SK-N-SH (cell line): ENCODE results near the gene GOLGA5. TPM values are rescaled to one million over a fixed set of nuclear protein-coding genes. Genes with fewer than 3 reads are reported as not detected.

Source experiments
- CTCF ChIA-PET: fragments of 300-600, 350-600 bp; formaldehyde crosslinking; extraction: SDS; loops from one replicate; lab custom pipeline; 2021; lab: Yijun Ruan, JAX
- POLR2A ChIA-PET: fragments of 350-600 bp; sonication (Branson Sonifier 250); formaldehyde crosslinking; extraction: SDS; loops from one replicate; lab custom pipeline; 2020; ENCODE audit warnings: antibody characterized with exemption, inconsistent platforms; lab: Yijun Ruan, JAX
- DNase-seq: peaks from one replicate; pipeline ENCODE4 v3.0.0; 2012
- H2AFZ ChIP-seq: fragments of 200-600 bp; sonication (generic); 2 replicates; pipeline ENCODE4 v1.8.1; 2016; ENCODE audit warnings: antibody characterized with exemption, mild to moderate bottlenecking, low read depth
- H3F3A ChIP-seq: fragments of 200-600 bp; sonication (generic); replicated peaks from 2 replicates; pipeline ENCODE3; 2016; ENCODE audit warnings: antibody characterized with exemption, mild to moderate bottlenecking; ENCODE audit not compliant: insufficient read depth
- H3K27ac ChIP-seq, 2 experiments: fragments of 200-500 bp in 1 of 2; fragments of 200-600 bp in 1 of 2; sonication (Bioruptor generic) in 1 of 2; sonication (generic), shearing (Covaris generic) in 1 of 2; 2 replicates each; pipeline versions ENCODE4 v1.5.1 to v1.6.1; 2014 to 2016; ENCODE audit warnings: low read depth in 2 of 2, inconsistent platforms in 1 of 2, low read length in 1 of 2, mild to moderate bottlenecking in 1 of 2, mixed read lengths in 1 of 2
- H3K27me3 ChIP-seq: fragments of 200-600 bp; sonication (generic), shearing (Covaris generic); 2 replicates; pipeline ENCODE4 v1.6.1; 2016; ENCODE audit warnings: mixed run types; ENCODE audit not compliant: insufficient read depth
- H3K36me3 ChIP-seq, 2 experiments: fragments of 200-500 bp in 1 of 2; fragments of 200-600 bp in 1 of 2; sonication (Bioruptor generic) in 1 of 2; sonication (generic) in 1 of 2; replicated peaks in 1 of 2; 2 replicates each; pipeline versions ENCODE3 to v1.5.1; 2014 to 2016; ENCODE audit warnings: low read length in 1 of 2, mild to moderate bottlenecking in 1 of 2; ENCODE audit not compliant: insufficient read depth in 2 of 2, control insufficient read depth in 1 of 2
- H3K4me1 ChIP-seq, 2 experiments: fragments of 200-500 bp in 1 of 2; fragments of 200-600 bp in 1 of 2; sonication (Bioruptor generic) in 1 of 2; sonication (generic), shearing (Covaris generic) in 1 of 2; 2 replicates each; pipeline versions ENCODE4 v1.5.1 to v1.6.1; 2014 to 2016; ENCODE audit warnings: low read depth in 1 of 2, low read length in 1 of 2, mixed run types in 1 of 2; ENCODE audit not compliant: insufficient read depth in 2 of 2, control insufficient read depth in 1 of 2
- H3K4me2 ChIP-seq: fragments of 200-600 bp; sonication (generic), shearing (Covaris generic); 2 replicates; pipeline ENCODE4 v1.6.1; 2017; ENCODE audit warnings: mixed run types
- H3K4me3 ChIP-seq, 2 experiments: fragments of 200-500 bp in 1 of 2; fragments of 200-600 bp in 1 of 2; sonication (Bioruptor generic) in 1 of 2; sonication (generic), shearing (Covaris generic) in 1 of 2; 2 replicates each; pipeline versions ENCODE4 v1.5.1 to v1.8.1; 2014 to 2016; ENCODE audit warnings: low read depth in 2 of 2, inconsistent platforms in 1 of 2, low read length in 1 of 2, mild to moderate bottlenecking in 1 of 2, mixed read lengths in 1 of 2, moderate library complexity in 1 of 2
- H3K79me2 ChIP-seq: fragments of 200-600 bp; sonication (generic); 2 replicates; pipeline ENCODE4 v1.8.1; 2017; ENCODE audit warnings: mild to moderate bottlenecking; ENCODE audit not compliant: insufficient read depth
- H3K9ac ChIP-seq: fragments of 200-600 bp; sonication (generic); 2 replicates; pipeline ENCODE4 v1.6.1; 2017; ENCODE audit warnings: mixed run types
- H3K9me2 ChIP-seq: fragments of 200-600 bp; sonication (generic); 2 replicates; pipeline ENCODE4 v1.6.1; 2017; ENCODE audit warnings: mixed run types
- H3K9me3 ChIP-seq: fragments of 200-600 bp; sonication (generic); 2 replicates; pipeline ENCODE4 v1.6.1; 2017; ENCODE audit warnings: mixed run types, mild to moderate bottlenecking, moderate library complexity
- H4K20me1 ChIP-seq: fragments of 200-600 bp; sonication (generic); 2 replicates; pipeline ENCODE4 v1.6.1; 2017; ENCODE audit warnings: mild to moderate bottlenecking, mixed run types; ENCODE audit not compliant: insufficient read depth
- ELF1 ChIP-seq: IDR thresholded peaks from 2 replicates; pipeline ENCODE4 v1.4.0; 2012
- EP300 ChIP-seq, 2 experiments: IDR thresholded peaks; 2 replicates each; pipeline versions ENCODE4 v1.4.0 to v1.6.1; 2012; ENCODE audit warnings: borderline replicate concordance in 1 of 2, low read depth in 1 of 2, low read length in 1 of 2
- EZH2phosphoT487 ChIP-seq: fragments of 200-600 bp; sonication (generic); IDR thresholded peaks from 2 replicates; pipeline ENCODE4 v1.6.1; 2017; ENCODE audit warnings: low read depth, mixed run types, mild to moderate bottlenecking, antibody characterized with exemption, moderate library complexity, borderline replicate concordance
- FOSL2 ChIP-seq: IDR thresholded peaks from 2 replicates; pipeline ENCODE4 v1.4.0; 2012; ENCODE audit warnings: low read depth, mild to moderate bottlenecking, moderate library complexity, borderline replicate concordance
- FOXJ3 ChIP-seq: sonication (generic); formaldehyde crosslinking; IDR thresholded peaks from 2 replicates; pipeline ENCODE4 v1.5.1; 2020; ENCODE audit warnings: mild to moderate bottlenecking, missing genetic modification reagents
- MAX ChIP-seq: IDR thresholded peaks from 2 replicates; pipeline ENCODE4 v1.4.0; 2012; ENCODE audit warnings: low read depth
- MEF2A ChIP-seq: IDR thresholded peaks from 2 replicates; pipeline ENCODE4 v1.4.0; 2012; ENCODE audit warnings: low read depth, borderline replicate concordance
- MXI1 ChIP-seq: IDR thresholded peaks from 2 replicates; pipeline ENCODE4 v1.6.1; 2012; ENCODE audit warnings: mild to moderate bottlenecking, low read depth, low read length, improper control_type of control experiment
- NFIC ChIP-seq: IDR thresholded peaks from 2 replicates; pipeline ENCODE4 v1.4.0; 2012; ENCODE audit warnings: borderline replicate concordance
- PBX3 ChIP-seq: IDR thresholded peaks from 2 replicates; pipeline ENCODE4; 2012
- POLR2AphosphoS5 ChIP-seq: IDR thresholded peaks from 2 replicates; pipeline ENCODE4 v1.6.1; 2012; ENCODE audit warnings: low read depth, low read length
- RCOR1 ChIP-seq: fragments of 150-350 bp; IDR thresholded peaks from 2 replicates; pipeline ENCODE4 v1.6.1; 2017; ENCODE audit warnings: antibody characterized with exemption, low read length
- RFX5 ChIP-seq: IDR thresholded peaks from 2 replicates; pipeline ENCODE4 v1.6.1; 2012; ENCODE audit warnings: mild to moderate bottlenecking, improper control_type of control experiment, low read length
- RXRA ChIP-seq: IDR thresholded peaks from 2 replicates; pipeline ENCODE4 v1.4.0; 2012; ENCODE audit warnings: low read depth, mild to moderate bottlenecking, borderline replicate concordance
- SIN3A ChIP-seq: IDR thresholded peaks from 2 replicates; pipeline ENCODE4 v1.6.1; 2012; ENCODE audit warnings: low read depth, mild to moderate bottlenecking, low read length, moderate library complexity, borderline replicate concordance
- SMC3 ChIP-seq: IDR thresholded peaks from 2 replicates; pipeline ENCODE4 v1.6.1; 2012; ENCODE audit warnings: low read depth, low read length, improper control_type of control experiment
- TCF12 ChIP-seq: IDR thresholded peaks from 2 replicates; pipeline ENCODE4 v1.4.0; 2012
- USF1 ChIP-seq: IDR thresholded peaks from 2 replicates; pipeline ENCODE4 v1.4.0; 2012; ENCODE audit warnings: low read depth, borderline replicate concordance
- USF2 ChIP-seq: fragments of 150-350 bp; IDR thresholded peaks from 2 replicates; pipeline ENCODE4 v1.6.1; 2017; ENCODE audit warnings: antibody characterized with exemption, low read length, low read depth, borderline replicate concordance
- ZBTB33 ChIP-seq: IDR thresholded peaks from 2 replicates; pipeline ENCODE4 v1.4.0; 2012; ENCODE audit warnings: low read depth, borderline replicate concordance
- WGBS: methylation state at CpG from one replicate; pipeline ENCODE4 v1.1.6; 2017; ENCODE audit warnings: low lambda C conversion rate; 5-methylcytosine and 5-hydroxymethylcytosine counted together
- polyA plus RNA-seq, 3 experiments: library from polyadenylated mRNA; depleted of rRNA; stranded (reverse); fragments of >200 nt; gene quantifications; 2 replicates each; pipeline ENCODE4 v1.2.3, GENCODE V29; 2012

GOLGA5 gene
- polyA plus RNA-seq, 1 of the 3 experiments (the other 2 are of a cell fraction) = 25.6 TPM

- peak overlapping the region; percentile 44; the same call in 1 of the 2 replicates for H3K4me2 ChIP-seq
- no peaks in the 10 kb centered on the region for H3K79me2 ChIP-seq
- H3K4me1 ChIP-seq = no peaks in the 10 kb centered on the region
- no peaks in the 10 kb centered on the region for H3K36me3 ChIP-seq
- DNase-seq = no peak
- 0 out of 2 replicates have a peak overlapping the region, but pooled peaks have one; percentile 26 for H3K9ac ChIP-seq
- CTCF ChIA-PET = interaction anchor here (1.1 to 5.9 kb wide), 3 partner anchors 68 to 93 kb away, joined by 3 to 40 read pairs (median 4); no protein-coding TSS in a partner anchor
- H3K4me3 ChIP-seq = no peak overlapping the region
- H3K27ac ChIP-seq = peak overlapping the region; percentile 23 to 60; a peak in 3 of 4 replicates
- peaks cover 10% of the 10 kb centered on the region for H3F3A ChIP-seq
- no peaks in the 10 kb centered on the region for H3K27me3 ChIP-seq
- H4K20me1 ChIP-seq = no peaks in the 10 kb centered on the region
- H3K9me2 ChIP-seq = no peaks in the 10 kb centered on the region
- WGBS = 56% methylated on average over 7 of the region's 7 CpGs
- H3K9me3 ChIP-seq = no peaks in the 10 kb centered on the region
- TF ChIP-seq PBX3 (no peak; the same call in 1 of the 2 replicates), TCF12 (peak; percentile 55; the same call in 1 of the 2 replicates), NFIC (peak; percentile 27; the same call in 1 of the 2 replicates), FOXJ3 (no peak), FOSL2 (peak; percentile 25; the same call in 1 of the 2 replicates), ELF1 (no peak), SMC3 (no peak), RXRA (peak; percentile 96)
- TF ChIP-seq, all 33 proteins: peak for 4
- no peak overlapping the region for H2AFZ ChIP-seq
- POLR2A ChIA-PET = no interaction called here
These were observed 13.5 kb upstream of the GOLGA5 start for GRCh38 chr14:92780444-92781232.

- peaks cover 14% of the 10 kb centered on the region for H3F3A ChIP-seq
- no peaks in the 10 kb centered on the region for H3K27me3 ChIP-seq
- H3K36me3 ChIP-seq = no peaks in the 10 kb centered on the region
- WGBS = 63% methylated on average over 3 of the region's 3 CpGs
- no peaks in the 10 kb centered on the region for H3K79me2 ChIP-seq
- POLR2A ChIA-PET = no interaction called here
- no peaks in the 10 kb centered on the region for H3K9me3 ChIP-seq
- H3K4me3 ChIP-seq = no peak overlapping the region
- no peak for DNase-seq
- H3K9ac ChIP-seq = no peak overlapping the region
- H2AFZ ChIP-seq = no peak overlapping the region
- no peaks in the 10 kb centered on the region for H4K20me1 ChIP-seq
- no peaks in the 10 kb centered on the region for H3K4me1 ChIP-seq
- H3K9me2 ChIP-seq = no peaks in the 10 kb centered on the region
- CTCF ChIA-PET = interaction anchor here (1.1 to 13.4 kb wide), 3 partner anchors 69 to 94 kb away, joined by 3 to 186 read pairs (median 40); no protein-coding TSS in a partner anchor
- no peak overlapping the region for H3K27ac ChIP-seq
- H3K4me2 ChIP-seq = no peak overlapping the region
- TF ChIP-seq PBX3 = no peak
- TF ChIP-seq ZBTB33 = no peak
- TF ChIP-seq EP300 (IDR thresholded peaks at IDR 0.05; ENCODE audit: borderline replicate concordance in 1 of 2, low read depth in 1 of 2, low read length in 1 of 2) = no peak
- TF ChIP-seq USF2 = no peak
- TF ChIP-seq MXI1 = no peak
- TF ChIP-seq RFX5 = no peak
- TF ChIP-seq SIN3A = no peak
- TF ChIP-seq POLR2AphosphoS5 = no peak
- no peak for TF ChIP-seq EZH2phosphoT487
- TF ChIP-seq RXRA = no peak
- TF ChIP-seq RCOR1 = no peak
- no peak for TF ChIP-seq MAX
- no peak for TF ChIP-seq FOXJ3
- no peak for TF ChIP-seq USF1
- TF ChIP-seq MEF2A = no peak
These were observed 12.8 kb upstream of the GOLGA5 start for GRCh38 chr14:92781350-92781749.
